Keratinocyte (primary cell): ENCODE data around the gene DNAH2.

Experiments used
- EZH2 ChIP-seq: IDR thresholded peaks from one replicate; pipeline ENCODE4 v1.6.1; 2012; ENCODE audit warnings: inconsistent platforms, mild to moderate bottlenecking, low read length, moderate library complexity
- TF ChIP-seq, protein P1 (sequence below), 3 experiments: IDR thresholded peaks in 1 of 3; conservative IDR thresholded peaks in 1 of 3; optimal IDR thresholded peaks in 1 of 3; 2 replicates in 2 of 3; 3 replicates in 1 of 3; pipeline versions ENCODE3 to v1.5.1; 2011; ENCODE audit warnings: low read length in 3 of 3, mild to moderate bottlenecking in 3 of 3, moderate library complexity in 2 of 3, control low read depth in 1 of 3, inconsistent platforms in 1 of 3; ENCODE audit not compliant: insufficient read depth in 2 of 3; ENCODE audit errors: extremely low read depth in 1 of 3

DNA sequence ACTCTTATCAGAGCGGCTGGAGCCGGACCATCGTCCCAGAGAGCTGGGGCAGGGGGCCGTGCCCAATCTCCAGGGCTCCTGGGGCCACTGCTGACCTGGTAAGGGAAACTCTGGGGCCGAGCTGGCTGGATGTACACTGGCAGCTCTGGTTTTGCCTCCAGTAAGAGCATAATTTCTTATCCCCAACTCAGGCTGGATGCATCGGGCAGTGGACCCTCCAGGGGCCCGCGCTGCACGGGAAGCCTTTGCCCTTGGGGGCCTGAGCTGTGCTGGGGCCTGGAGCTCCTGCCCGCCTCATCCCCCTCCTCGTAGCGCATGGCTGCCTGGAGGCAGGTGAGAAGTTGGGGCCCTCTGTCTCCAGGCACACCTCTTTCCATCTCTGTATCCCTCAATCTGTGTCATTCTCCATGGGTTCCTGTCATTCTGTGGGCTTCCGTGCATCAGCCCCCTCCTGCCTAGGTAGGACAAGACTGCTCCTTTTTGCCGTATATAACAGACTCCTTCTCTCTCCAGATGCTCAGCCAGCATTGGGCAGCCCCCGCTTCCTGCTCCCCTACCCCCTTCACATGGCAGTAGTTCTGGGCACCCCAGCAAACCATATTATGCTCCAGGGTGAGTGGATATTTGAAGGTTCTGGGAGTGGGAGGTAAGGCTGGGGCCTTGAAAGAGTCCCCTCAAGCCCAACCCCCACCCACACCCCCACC is 128.0 kb downstream of the DNAH2 start:
- TF ChIP-seq, protein P1, sequence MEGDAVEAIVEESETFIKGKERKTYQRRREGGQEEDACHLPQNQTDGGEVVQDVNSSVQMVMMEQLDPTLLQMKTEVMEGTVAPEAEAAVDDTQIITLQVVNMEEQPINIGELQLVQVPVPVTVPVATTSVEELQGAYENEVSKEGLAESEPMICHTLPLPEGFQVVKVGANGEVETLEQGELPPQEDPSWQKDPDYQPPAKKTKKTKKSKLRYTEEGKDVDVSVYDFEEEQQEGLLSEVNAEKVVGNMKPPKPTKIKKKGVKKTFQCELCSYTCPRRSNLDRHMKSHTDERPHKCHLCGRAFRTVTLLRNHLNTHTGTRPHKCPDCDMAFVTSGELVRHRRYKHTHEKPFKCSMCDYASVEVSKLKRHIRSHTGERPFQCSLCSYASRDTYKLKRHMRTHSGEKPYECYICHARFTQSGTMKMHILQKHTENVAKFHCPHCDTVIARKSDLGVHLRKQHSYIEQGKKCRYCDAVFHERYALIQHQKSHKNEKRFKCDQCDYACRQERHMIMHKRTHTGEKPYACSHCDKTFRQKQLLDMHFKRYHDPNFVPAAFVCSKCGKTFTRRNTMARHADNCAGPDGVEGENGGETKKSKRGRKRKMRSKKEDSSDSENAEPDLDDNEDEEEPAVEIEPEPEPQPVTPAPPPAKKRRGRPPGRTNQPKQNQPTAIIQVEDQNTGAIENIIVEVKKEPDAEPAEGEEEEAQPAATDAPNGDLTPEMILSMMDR (optimal IDR thresholded peaks at IDR 0.05 in 1 of 3, IDR thresholded peaks at IDR 0.05 in 1 of 3, conservative IDR thresholded peaks at IDR 0.05 in 1 of 3; ENCODE audit: extremely low read depth in 1 of 3, insufficient read depth in 2 of 3, low read length in 3 of 3): no peak
- no peak for TF ChIP-seq EZH2
